Skeletal muscle tissue (tissue), 4 donors: ENCODE measurements around the gene RTTN. TPM values are rescaled to one million over a fixed set of nuclear protein-coding genes. Genes with fewer than 3 reads are reported as not detected.

ENCODE experiments used
- H3K27ac ChIP-seq: one replicate; pipeline ENCODE4 v1.7.0; 2013; ENCODE audit warnings: mild to moderate bottlenecking, low read depth, low read length, inconsistent platforms
- H3K27me3 ChIP-seq, 3 donors: one replicate each; pipeline ENCODE4 v1.7.0; 2013; ENCODE audit warnings: low read length in 3 of 3; ENCODE audit not compliant: control insufficient read depth in 3 of 3, insufficient read depth in 3 of 3
- H3K36me3 ChIP-seq, 3 donors: one replicate each; pipeline ENCODE4 v1.7.0; 2013; ENCODE audit warnings: low read length in 3 of 3; ENCODE audit not compliant: control insufficient read depth in 3 of 3, insufficient read depth in 3 of 3
- H3K4me1 ChIP-seq, 3 donors: one replicate each; pipeline ENCODE4 v1.7.0; 2013; ENCODE audit warnings: low read length in 3 of 3, mild to moderate bottlenecking in 3 of 3; ENCODE audit not compliant: control insufficient read depth in 3 of 3, insufficient read depth in 3 of 3
- H3K4me3 ChIP-seq, 3 donors: one replicate each; pipeline ENCODE4 v1.7.0; 2013; ENCODE audit warnings: low read length in 3 of 3
- H3K9ac ChIP-seq, 3 donors: one replicate each; pipeline ENCODE4 v1.7.0; 2013; ENCODE audit warnings: low read length in 3 of 3, mild to moderate bottlenecking in 3 of 3, moderate library complexity in 2 of 3, low read depth in 1 of 3
- H3K9me3 ChIP-seq, 3 donors: one replicate each; pipeline ENCODE4 v1.7.0; 2013; ENCODE audit warnings: low read length in 3 of 3; ENCODE audit not compliant: control insufficient read depth in 3 of 3
- total RNA-seq: library from RNA; depleted of rRNA; stranded (reverse); fragments of >200 nt; gene quantifications from one replicate; pipeline ENCODE4 v1.2.3, GENCODE V29; 2014
- donor health status: Osteomylitis.

Gene RTTN
- total RNA-seq, 1 donor from 2014 or later, result 43.8 TPM

DNA sequence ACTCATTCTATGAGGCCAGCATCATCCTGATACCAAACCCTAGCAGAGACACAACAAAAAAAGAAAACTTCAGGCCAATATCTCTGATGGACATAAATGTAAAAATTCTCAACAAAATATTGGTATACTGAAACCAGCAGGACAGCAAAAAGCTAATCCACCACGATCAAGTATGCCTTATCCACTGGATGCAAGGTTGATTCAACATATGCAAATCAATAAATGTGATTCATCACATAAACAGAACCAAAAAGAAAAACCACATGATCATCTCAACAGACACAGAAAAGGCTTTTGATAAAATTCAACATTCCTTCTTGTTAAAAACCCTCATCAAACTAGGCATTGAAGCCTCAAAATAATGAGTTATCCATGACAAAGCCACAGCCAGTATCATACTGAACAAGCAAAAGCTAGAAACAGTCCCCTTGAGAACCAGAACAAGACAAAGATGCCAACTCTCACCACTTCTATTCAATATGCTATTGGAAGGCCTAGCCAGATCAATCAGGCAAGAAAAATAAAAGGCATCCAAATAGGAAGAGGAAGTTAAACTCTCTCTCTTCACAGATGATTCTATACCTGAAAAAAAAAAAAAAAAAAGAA lies 45.3 kb downstream of the RTTN start:
- Histone ChIP-seq H3K4me3 (no peak overlapping the region), H3K36me3 (peaks cover 5 to 22% (median 8%) of the 10 kb centered on the region in 3 donors), H3K9me3 (no peaks in the 10 kb centered on the region), H3K27ac (no peak overlapping the region), H3K4me1 (no peaks in the 10 kb centered on the region), H3K9ac (no peak overlapping the region), H3K27me3 (no peaks in the 10 kb centered on the region)

DNA sequence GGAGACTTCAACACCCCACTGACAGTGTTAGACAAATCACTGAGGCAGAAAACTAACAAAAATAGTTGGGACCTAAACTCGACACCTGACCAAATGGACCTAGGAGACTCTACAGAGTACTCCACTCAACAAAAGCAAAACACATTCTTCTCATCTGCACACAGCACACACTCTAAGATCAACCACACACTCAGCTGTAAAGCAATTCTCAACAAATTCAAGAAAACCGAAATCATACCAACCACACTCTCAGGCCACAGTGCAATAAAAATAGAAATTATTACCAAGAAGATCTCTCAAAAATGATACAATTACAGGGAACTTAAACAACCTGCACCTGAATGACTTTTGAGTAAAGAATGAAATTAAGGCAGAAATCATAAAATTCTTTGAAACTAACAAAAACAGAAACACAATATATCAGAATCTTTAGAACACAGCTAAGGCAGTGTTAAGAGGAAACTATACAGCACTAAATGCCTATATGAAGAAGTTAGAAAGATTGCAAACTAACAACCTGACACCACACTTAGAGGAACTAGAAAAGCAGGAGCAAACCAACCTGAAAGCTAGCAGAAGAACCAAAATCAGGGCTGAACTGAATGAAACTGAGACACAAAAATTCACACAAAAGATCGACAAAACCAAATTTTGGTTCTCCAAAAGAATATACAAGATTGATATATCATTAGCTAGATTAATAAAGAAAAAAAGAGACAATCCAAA lies 46.3 kb downstream of the RTTN start:
- Histone ChIP-seq H3K9ac (no peak overlapping the region), H3K36me3 (peaks cover 5 to 20% (median 8%) of the 10 kb centered on the region in 3 donors), H3K9me3 (no peaks in the 10 kb centered on the region), H3K27ac (no peak overlapping the region), H3K4me3 (no peak overlapping the region), H3K4me1 (no peaks in the 10 kb centered on the region), H3K27me3 (no peaks in the 10 kb centered on the region)

DNA sequence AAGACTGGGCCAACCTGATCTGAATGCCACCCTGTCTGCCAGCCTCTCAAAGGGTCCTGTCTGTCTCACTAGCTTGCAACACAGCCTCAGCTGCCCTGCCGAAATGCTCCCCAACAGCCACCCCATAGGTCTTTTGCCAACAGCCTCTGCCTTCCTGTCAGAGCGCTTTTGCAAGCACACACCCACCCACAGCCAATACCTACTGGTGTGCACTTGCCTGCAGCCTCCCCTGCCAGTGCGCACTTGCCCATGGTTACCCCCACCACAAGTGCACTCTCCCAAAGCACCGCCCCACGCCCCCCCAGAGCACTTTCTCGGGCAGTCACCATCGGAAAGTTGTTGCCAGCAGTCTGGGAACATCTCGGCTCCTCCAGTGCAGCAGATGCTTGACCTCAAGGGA lies 48.6 kb downstream of the RTTN start:
- no peaks in the 10 kb centered on the region for H3K9me3 ChIP-seq
- peaks cover 0 to 12% (median 5%) of the 10 kb centered on the region in 3 donors for H3K36me3 ChIP-seq
- H3K27me3 ChIP-seq, result no peaks in the 10 kb centered on the region
- no peak overlapping the region for H3K4me3 ChIP-seq
- H3K9ac ChIP-seq, result no peak overlapping the region
- no peaks in the 10 kb centered on the region for H3K4me1 ChIP-seq
- no peak overlapping the region for H3K27ac ChIP-seq

DNA sequence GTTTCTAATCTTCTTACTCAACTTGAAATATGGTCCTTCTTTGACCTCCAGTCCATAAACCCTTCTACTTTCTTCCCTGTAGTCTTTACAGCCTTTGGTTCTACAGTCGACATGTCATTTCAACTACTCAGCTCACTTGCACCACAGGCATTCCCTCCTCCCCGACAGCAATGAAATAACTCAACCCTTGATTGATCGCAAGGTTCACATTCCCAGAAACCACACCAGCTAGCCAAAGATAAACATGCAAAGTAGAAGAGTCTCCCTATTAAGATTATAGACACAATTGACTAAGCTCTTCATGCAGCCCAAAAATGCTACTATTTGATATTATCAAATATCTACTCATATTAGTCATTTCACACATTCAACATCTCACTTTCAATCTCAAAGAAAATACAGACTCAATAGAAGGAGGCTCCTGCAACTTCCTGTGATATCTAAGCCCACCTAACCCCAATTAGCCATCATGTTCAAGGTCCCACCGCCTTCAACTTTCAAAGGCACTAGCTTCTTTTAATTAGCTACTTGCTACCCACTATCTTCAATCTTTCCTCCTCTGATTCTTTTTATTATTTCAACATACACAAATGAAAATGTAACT lies 50.8 kb downstream of the RTTN start:
- H3K9ac ChIP-seq, result no peak overlapping the region
- no peaks in the 10 kb centered on the region for H3K9me3 ChIP-seq
- H3K36me3 ChIP-seq, result peaks cover 5 to 11% (median 8%) of the 10 kb centered on the region in 3 donors
- no peaks in the 10 kb centered on the region for H3K27me3 ChIP-seq
- no peak overlapping the region for H3K4me3 ChIP-seq
- H3K4me1 ChIP-seq, result no peaks in the 10 kb centered on the region
- H3K27ac ChIP-seq, result no peak overlapping the region

DNA sequence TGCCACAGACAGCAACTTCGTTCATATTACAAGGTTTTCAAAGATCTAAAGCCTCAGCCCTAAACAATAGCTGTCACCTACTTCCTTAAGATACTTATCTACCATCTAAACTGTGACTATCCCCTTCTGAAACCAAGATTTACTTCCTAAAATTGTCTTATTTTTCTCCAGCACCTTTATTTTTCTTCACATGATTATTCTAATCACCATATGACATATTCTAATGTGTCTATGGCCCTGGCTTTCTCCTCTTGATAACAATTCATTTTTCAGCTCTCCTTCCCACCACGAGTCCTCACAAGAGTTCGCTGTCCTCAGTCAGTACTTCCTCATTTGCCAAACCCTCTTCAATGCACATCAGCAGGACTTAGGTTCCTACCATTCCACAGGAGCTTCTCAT lies 53.9 kb downstream of the RTTN start:
- H3K9ac ChIP-seq, result no peak overlapping the region
- H3K27me3 ChIP-seq, result no peaks in the 10 kb centered on the region
- no peak overlapping the region for H3K27ac ChIP-seq
- H3K4me3 ChIP-seq, result no peak overlapping the region
- H3K9me3 ChIP-seq, result no peaks in the 10 kb centered on the region
- peaks cover 11 to 37% (median 19%) of the 10 kb centered on the region in 3 donors for H3K36me3 ChIP-seq
- H3K4me1 ChIP-seq, result no peaks in the 10 kb centered on the region

DNA sequence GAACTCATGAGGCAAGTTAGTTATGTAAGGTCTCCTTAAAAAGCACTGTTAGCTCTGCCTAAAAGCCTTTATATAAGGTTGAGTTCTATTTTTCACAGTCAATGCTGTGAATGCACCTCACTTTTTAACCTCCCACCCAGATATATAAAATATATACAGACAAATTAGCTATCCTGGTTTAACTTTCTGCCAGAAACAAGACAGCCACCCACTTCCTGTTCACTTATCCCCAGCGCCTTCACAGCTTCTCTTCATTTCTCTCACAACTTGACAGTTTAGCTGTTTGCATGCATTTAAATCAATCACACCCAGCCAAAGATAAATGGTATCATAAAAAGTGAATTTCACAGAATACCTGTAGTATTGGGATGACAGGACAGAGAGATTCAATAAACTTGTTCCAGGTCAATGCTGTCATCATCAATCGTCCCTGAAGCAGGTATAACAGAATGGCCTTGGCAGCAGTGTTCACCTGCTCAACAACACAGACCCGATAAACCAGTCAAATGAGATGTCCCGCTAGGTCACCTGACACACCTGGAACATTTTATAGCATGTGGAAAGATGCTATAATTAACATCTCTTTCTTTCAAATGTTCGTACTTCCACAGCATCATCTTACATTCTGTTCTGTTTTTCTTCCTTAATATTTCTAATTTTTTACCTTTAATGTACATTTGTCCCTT lies 55.7 kb downstream of the RTTN start:
- H3K27ac ChIP-seq, result no peak overlapping the region
- H3K27me3 ChIP-seq, result no peaks in the 10 kb centered on the region
- H3K9me3 ChIP-seq, result no peaks in the 10 kb centered on the region
- no peaks in the 10 kb centered on the region for H3K4me1 ChIP-seq
- no peak overlapping the region for H3K9ac ChIP-seq
- H3K4me3 ChIP-seq, result no peak overlapping the region
- peaks cover 14 to 43% (median 24%) of the 10 kb centered on the region in 3 donors for H3K36me3 ChIP-seq

DNA sequence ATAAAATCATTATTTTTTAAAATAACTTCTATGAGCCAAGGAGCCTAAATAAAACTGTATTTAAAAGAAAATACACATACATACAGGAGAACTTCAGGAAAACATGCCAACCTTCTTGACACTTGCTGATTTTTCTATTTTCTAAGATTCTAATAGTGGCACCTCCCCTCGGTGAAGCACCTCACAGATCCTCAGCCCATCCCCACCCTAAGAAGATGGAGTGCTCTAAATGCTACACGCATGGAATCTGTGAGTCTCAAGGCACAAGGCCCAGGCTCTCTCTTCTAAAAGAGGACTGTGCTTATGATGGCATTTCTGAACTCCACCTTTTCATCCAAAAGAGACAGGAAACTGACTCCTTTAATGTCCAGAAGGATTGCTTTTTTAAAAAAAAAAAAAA lies 56.3 kb downstream of the RTTN start:
- H3K9me3 ChIP-seq, result no peaks in the 10 kb centered on the region
- H3K27ac ChIP-seq, result no peak overlapping the region
- peaks cover 14 to 47% (median 29%) of the 10 kb centered on the region in 3 donors for H3K36me3 ChIP-seq

DNA sequence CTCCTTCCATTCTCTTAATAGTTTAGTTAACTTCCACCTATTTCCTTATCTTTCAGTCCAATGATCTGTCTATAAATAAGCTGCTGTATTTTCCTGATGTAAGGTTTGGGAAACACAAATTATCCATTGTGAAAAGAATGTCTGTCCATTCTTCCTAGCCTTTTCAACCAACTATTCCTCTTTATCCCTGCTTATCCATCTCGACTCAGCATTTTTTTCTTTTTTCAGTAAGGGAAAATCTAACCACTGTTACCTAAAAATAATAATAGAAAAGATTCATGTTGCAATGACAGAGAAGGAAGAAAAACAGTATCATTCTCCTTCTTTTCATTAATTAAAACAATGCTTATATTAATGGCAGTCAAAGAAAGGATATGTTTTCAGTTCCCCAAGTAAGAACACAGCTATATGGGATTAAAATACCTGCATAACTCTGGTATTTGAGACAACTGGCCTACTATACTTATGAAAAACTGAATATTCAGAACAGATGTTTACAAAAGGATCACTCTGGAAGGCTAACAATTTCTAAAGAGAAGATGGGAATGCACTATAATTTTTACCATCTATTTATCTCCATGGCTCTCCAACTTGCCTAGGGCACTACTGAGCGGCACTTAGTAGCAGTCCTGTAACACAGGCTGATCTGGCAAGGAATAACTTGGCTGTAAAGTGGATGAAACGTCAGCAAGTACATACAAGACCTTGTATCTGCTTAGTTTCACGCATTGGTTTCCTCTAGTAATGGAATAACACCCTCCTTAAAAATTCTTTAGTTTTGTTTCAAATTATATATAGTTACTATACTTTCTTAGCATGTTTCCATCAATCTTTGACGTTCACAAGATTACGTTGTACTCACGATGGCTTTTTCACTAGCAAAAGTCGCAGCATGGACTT lies 57.2 kb downstream of the RTTN start:
- Histone ChIP-seq H3K4me3 (no peak overlapping the region), H3K36me3 (peaks cover 14 to 47% (median 29%) of the 10 kb centered on the region in 3 donors), H3K9me3 (no peaks in the 10 kb centered on the region), H3K27ac (no peak overlapping the region), H3K4me1 (no peaks in the 10 kb centered on the region), H3K27me3 (no peaks in the 10 kb centered on the region), H3K9ac (no peak overlapping the region)

More for the DNA sequence above, 56.3 kb downstream of the RTTN start:
- no peak overlapping the region for H3K9ac ChIP-seq
- H3K4me3 ChIP-seq, result no peak overlapping the region
- H3K27me3 ChIP-seq, result no peaks in the 10 kb centered on the region
- no peaks in the 10 kb centered on the region for H3K4me1 ChIP-seq

DNA sequence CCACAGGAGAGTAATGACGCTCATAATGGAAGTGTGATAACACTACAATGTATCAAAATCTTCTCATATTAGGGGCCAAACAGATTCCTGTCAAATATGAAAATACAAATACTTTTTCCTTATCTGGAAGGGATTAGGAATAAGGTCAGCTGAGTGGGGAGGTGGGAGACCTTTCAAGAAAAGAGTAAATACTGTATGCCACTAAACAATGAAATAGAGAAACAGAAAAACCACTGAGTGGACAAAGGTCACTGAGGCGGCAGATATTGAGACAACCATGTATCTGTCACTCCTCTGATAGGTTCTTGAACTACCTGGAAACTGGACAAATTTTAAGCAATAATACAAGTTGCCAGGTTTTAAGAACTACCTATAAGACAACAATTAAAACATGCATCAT lies 59.3 kb downstream of the RTTN start:
- H3K4me1 ChIP-seq, result no peaks in the 10 kb centered on the region
- no peak overlapping the region for H3K27ac ChIP-seq
- H3K9ac ChIP-seq, result no peak overlapping the region
- peaks cover 14 to 49% (median 29%) of the 10 kb centered on the region in 3 donors for H3K36me3 ChIP-seq
- H3K27me3 ChIP-seq, result no peaks in the 10 kb centered on the region
- no peaks in the 10 kb centered on the region for H3K9me3 ChIP-seq
- H3K4me3 ChIP-seq, result no peak overlapping the region
